ENCODE results near the gene PANX1. TPM values are rescaled to one million over a fixed set of nuclear protein-coding genes. Genes with fewer than 3 reads are reported as not detected.

Gene PANX1
- polyA plus RNA-seq, 1 of the 3 experiments (the other 2 are of a cell fraction), result 11.1 TPM

DNA sequence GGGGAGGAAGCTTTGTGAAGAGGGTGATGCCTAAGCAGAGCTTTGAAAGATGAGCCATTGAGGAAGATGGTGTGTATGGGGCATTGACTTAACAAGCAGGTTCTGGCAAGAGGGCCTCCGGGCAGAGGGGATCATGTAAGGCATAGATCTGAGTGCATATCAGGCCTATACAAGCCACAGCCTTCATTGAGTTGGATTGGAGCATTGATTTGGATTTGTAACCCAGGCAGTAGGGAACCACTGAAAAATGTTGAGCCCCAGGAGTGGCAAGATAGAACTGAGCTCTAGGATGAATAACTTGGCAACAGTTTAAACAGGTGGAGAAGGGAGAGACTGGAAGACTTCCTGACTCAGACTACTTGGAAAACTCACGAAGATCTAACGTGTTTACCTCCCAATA is 21.4 kb downstream of the PANX1 start:
- Histone ChIP-seq H3K4me1 (ENCODE audit: control insufficient read depth in 1 of 2, insufficient read depth in 2 of 2, low read depth in 1 of 2, low read length in 1 of 2) (peaks cover 40 to 48% of the 10 kb centered on the region in 2 experiments), H3K27ac (ENCODE audit: low read depth in 2 of 2, low read length in 1 of 2) (peak overlapping the region in 1 of 2 experiments; percentile 38; a peak in 1 of 4 replicates), H4K20me1 (ENCODE audit: insufficient read depth) (peaks cover 79% of the 10 kb centered on the region), H3K27me3 (ENCODE audit: insufficient read depth) (no peaks in the 10 kb centered on the region), H3K9ac (no peak overlapping the region), H3K9me3 (no peaks in the 10 kb centered on the region), H3F3A (replicated peaks; ENCODE audit: insufficient read depth) (peaks cover 16% of the 10 kb centered on the region), H3K9me2 (no peaks in the 10 kb centered on the region), H3K4me3 (ENCODE audit: low read depth in 2 of 2, low read length in 1 of 2) (no peak overlapping the region), H3K4me2 (peak overlapping the region; percentile 18; the same call in 1 of the 2 replicates), H3K36me3 (replicated peaks in 1 of 2; ENCODE audit: control insufficient read depth in 1 of 2, insufficient read depth in 2 of 2, low read length in 1 of 2) (peaks cover 4 to 6% of the 10 kb centered on the region in 2 experiments), H3K79me2 (ENCODE audit: insufficient read depth) (peaks cover 93% of the 10 kb centered on the region), H2AFZ (ENCODE audit: low read depth) (no peak overlapping the region)
- ChIA-PET CTCF (interaction anchor here (1.2 kb wide), 1 partner anchor 355 kb away, joined by 4 read pairs; no protein-coding TSS in a partner anchor), POLR2A (interaction anchor here (1.7 kb wide), 1 partner anchor 21 kb away, joined by 6 read pairs; the partner anchor contains the start of gene PANX1)
- TF ChIP-seq TEAD4 (IDR thresholded peaks at IDR 0.05; ENCODE audit: borderline replicate concordance, insufficient read depth), result no peak
- TF ChIP-seq JUND (IDR thresholded peaks at IDR 0.05), result no peak
- no peak for TF ChIP-seq MEF2A (IDR thresholded peaks at IDR 0.05; ENCODE audit: borderline replicate concordance, low read depth)
- no peak for DNase-seq
- WGBS (ENCODE audit: low lambda C conversion rate), result 97% methylated on average over 3 of the region's 3 CpGs

DNA sequence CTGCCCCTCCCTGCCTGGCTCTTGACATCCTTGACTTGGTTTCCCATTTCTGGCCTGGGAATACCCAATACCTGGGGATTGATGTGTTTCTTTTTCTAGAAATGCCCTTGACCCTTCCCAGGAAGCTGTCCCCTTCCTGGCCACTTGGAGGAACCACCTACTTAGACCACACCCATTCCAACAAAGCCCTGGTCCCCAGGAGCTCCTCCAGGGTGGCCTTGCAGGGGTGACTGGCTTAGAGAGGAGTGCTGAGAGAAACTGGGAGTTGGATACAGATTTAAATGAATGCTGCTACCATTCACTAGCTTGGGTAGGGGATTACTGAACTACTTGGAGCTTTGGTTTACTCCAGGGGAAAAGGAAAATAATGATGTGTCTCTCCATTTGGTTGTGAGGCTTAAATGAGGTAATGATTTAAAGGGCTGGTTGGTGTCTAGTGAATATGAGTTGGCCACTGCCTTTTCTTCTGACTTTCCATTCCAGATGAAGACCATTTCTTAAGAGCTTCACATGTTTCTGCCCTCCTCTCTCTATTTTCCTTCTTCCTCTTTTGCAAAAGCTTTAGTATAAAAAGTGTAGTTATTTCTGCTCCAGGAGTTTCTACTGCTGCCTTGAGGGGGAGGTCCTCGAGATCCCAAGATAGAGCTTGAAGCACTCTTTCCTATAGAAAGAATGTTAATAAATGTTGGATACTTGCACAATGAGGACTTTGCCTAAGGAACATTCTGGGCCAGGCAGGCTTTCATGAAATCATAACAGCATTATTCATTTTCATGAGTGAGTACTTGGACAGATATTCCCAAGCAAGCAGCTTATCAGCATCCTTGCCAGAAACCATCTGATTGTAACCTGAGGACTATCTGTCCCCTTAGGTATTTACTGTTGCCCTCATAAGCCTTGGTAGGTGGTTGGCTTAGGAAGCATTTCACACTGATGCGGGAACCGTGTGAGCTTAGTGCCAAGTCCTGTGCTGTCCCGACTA is 22.4 kb downstream of the PANX1 start:
- H3K4me3 ChIP-seq (ENCODE audit: low read depth in 2 of 2, low read length in 1 of 2), result no peak overlapping the region
- ChIA-PET POLR2A (interaction anchor here (1.7 kb wide), 1 partner anchor 22 kb away, joined by 6 read pairs; the partner anchor contains the start of gene PANX1), CTCF (interaction anchor here (1.0 to 1.2 kb wide), 2 partner anchors 33 to 354 kb away, joined by 3 to 4 read pairs; no protein-coding TSS in a partner anchor)
- H2AFZ ChIP-seq (ENCODE audit: low read depth), result no peak overlapping the region
- TF ChIP-seq POLR2AphosphoS5 (IDR thresholded peaks at IDR 0.05; ENCODE audit: low read depth, low read length), result no peak
- TF ChIP-seq, protein P1, sequence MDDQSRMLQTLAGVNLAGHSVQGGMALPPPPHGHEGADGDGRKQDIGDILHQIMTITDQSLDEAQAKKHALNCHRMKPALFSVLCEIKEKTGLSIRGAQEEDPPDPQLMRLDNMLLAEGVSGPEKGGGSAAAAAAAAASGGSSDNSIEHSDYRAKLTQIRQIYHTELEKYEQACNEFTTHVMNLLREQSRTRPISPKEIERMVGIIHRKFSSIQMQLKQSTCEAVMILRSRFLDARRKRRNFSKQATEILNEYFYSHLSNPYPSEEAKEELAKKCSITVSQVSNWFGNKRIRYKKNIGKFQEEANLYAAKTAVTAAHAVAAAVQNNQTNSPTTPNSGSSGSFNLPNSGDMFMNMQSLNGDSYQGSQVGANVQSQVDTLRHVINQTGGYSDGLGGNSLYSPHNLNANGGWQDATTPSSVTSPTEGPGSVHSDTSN (IDR thresholded peaks at IDR 0.05), result 0 out of 2 replicates have a peak, but pooled peaks have one; percentile 24
- no peaks in the 10 kb centered on the region for H3K9me2 ChIP-seq
- peaks cover 5 to 6% of the 10 kb centered on the region in 2 experiments for H3K36me3 ChIP-seq (replicated peaks in 1 of 2; ENCODE audit: control insufficient read depth in 1 of 2, insufficient read depth in 2 of 2, low read length in 1 of 2)
- H3K4me2 ChIP-seq, result 0 out of 2 replicates have a peak overlapping the region, but pooled peaks have one; percentile 48
- peak overlapping the region in 1 of 2 experiments; percentile 80; a peak in 2 of 4 replicates for H3K27ac ChIP-seq (ENCODE audit: low read depth in 2 of 2, low read length in 1 of 2)
- no peaks in the 10 kb centered on the region for H3K27me3 ChIP-seq (ENCODE audit: insufficient read depth)
- no peak overlapping the region for H3K9ac ChIP-seq
- H3K79me2 ChIP-seq (ENCODE audit: insufficient read depth), result peaks cover 91% of the 10 kb centered on the region
- H3K4me1 ChIP-seq (ENCODE audit: control insufficient read depth in 1 of 2, insufficient read depth in 2 of 2, low read depth in 1 of 2, low read length in 1 of 2), result peaks cover 40% of the 10 kb centered on the region in 2 experiments
- H4K20me1 ChIP-seq (ENCODE audit: insufficient read depth), result peaks cover 79% of the 10 kb centered on the region
- no peaks in the 10 kb centered on the region for H3K9me3 ChIP-seq
- 81% methylated on average over 4 of the region's 4 CpGs for WGBS (ENCODE audit: low lambda C conversion rate)
- peaks cover 16% of the 10 kb centered on the region for H3F3A ChIP-seq (replicated peaks; ENCODE audit: insufficient read depth)
- no peak for DNase-seq
